Glomerular visceral epithelial cell (primary cell): Measurements from ENCODE around the gene COL23A1.

Source experiments
- DNase-seq: peaks from one replicate; pipeline ENCODE4 v3.0.0-alpha.2; 2016; ENCODE audit errors: extremely low spot score

Gene COL23A1

DNA sequence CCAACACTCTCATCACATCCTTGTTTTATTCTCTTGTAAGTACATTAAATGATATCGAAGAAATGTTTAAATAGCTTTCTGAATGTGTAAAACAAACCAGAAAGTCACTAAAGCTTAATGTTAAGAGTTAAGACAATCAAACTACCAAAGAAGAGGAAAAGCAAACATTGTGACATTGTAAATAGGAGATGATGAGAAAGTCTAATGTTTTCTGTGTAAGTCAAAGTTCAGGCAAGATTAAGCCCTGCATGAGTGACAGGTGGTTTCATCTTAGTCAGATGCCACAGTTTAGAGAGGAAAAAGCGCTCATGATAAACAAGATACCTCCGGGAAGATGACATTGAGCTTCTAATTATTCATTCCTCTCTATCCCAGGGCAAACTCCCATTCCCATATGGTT is 306.7 kb downstream of the COL23A1 start:
- DNase-seq, result no peak

DNA sequence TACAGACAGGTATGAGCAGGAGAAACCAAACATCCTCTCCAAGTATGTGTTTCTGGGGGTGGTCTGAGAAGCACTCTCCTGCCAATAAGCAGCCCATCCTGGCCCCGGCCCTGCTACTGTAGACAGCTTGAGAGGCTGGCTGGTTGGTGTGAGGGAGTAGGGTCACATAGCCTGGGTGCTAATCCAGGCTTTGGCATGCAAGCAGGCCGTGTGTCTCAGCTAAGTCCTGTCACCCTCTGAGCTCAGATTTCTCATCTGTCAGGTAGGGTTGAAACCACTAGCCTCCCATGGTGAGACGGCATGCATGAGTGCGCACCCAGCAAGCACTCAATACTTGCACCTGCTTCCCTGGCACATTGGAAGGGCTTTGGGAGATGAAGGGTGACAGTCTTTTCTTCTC is 307.8 kb downstream of the COL23A1 start:
- no peak for DNase-seq

DNA sequence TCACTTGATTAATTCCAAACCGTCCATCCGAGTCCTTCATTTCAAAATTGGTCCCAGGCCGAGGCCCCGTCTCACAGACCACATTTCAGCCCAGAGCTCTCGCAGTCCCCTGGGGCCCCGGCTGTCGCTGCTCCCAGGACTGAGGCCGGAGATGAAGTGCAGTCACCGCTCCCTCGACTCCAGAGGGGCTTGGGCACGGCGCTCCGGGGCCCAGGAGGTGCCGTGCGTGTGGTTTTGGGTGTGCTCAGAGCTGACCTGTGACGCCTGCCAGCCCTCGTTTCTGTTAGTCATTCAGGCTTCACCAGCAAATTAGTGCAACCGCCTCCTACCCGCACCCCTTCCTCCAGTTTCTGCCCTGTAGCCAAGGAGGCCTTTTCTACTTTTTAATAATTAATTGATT is 308.9 kb downstream of the COL23A1 start:
- DNase-seq, result no peak

DNA sequence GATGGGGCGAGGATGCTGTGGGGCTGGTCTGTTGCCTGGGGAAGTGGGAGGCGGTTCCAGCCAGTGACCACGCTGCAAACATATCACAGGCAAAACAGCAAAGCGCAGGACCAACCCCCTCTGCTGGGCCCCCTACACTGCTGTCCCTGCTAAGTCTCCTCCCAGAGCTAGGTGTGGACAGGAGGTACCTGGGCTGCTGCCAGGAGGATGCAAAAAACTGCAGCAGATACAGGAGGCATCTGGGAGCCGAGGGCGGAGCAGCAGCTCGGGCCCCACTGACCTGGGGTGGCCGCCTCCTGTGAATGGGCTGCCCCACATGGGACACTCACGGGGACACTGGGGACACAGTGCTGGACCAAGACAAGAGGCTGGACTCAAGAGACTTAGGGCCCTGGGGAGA is 309.6 kb downstream of the COL23A1 start:
- DNase-seq, result no peak

DNA sequence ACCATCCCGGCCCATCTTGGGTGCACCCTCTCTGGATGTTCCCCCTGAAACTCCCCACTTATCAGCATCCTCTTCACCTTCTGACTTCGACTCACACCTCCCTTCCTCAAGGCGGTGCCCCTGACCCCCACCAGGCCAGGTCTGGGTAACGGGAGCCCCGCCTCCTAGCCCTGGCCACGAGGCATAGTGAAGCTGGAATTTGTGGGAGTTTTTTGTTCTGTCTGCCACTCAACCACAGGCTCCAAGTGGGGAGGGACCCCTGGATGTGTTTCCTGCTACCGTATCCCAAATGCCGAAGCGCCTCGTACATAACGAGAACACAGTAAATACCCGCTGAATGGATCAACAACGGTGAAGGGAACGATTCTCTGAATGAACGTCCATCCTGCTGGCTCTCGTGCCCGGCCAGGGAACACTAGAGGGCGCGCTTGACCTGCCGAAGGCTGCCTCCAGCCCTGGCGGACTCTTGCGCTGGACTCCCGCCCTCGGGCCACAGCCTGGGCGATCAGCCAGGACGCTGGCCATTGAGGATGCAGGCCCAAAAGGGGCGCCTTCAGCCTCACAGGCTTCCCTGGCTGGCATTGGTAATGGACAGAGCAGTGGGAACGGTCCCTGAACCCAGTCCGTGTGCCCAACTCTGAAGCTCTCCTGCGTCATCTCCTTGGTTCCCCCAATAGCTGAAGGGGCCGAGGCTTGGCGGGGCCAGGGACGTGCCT is 310.3 kb downstream of the COL23A1 start:
- peak; percentile 29 for DNase-seq

DNA sequence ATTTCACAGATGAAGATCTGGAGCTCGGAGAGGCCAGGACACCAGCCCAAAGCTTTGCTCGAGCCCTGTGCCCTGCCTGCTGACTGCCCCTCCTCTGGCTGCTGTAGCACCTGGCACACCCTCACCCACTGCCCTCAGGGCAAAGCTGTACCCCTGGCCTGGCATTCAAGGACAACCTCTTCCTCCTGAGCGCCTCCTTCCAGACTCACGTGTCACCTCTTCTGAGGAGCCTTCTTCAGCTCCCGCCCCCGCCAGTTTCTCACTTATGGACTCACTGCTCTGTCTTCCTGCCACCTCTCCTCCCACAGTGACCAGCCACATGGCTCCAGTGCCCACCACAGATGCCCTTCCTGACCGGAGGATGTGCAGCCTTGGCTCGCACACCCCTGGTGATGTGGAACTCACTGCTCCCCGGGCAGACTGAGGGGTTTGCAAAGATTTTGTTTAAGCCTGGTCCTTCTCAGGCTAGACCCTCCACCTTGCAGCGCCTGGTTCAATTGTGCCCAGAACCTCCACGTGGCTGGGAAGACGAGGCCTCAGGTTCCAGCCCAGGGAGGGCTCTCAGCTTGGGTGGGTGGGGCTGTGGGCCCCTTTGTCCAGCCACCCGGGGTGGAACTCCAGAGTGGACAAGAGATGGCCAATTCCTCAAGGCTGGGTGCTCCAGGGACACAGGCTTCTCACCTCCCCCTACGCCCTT is 311.0 kb downstream of the COL23A1 start:
- no peak for DNase-seq

DNA sequence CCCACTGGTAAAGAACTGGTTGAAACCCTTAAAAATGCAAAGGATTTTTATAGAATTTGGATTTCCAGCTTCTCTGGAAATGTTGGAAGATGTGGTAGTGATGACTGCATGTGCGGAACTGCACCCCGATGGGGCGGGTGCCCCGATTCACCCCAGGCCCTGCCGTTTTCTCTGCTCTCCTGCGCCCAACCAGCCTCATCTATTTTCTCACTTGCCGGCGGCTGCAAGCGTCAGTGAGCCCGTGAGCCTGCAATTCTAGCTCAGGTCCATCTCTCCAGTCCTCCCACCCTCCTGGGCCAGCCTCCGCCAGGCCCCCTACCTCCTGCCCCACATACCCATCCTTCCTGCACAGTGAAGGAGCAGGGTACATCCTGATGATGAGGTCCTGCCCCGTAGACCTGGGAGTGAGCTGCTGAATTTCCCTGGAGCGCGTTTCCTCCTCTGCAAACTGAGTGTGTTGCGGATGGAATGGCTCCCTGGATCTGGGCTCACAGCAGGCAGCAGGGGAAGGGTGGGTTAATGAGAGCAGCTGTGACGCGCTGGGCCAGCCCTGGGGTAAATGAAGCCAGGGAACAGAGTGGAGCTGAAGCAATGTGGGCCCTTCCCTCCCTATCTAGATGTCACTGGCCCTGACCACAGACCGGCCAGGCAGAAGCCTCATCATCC is 311.7 kb downstream of the COL23A1 start:
- DNase-seq, result no peak

DNA sequence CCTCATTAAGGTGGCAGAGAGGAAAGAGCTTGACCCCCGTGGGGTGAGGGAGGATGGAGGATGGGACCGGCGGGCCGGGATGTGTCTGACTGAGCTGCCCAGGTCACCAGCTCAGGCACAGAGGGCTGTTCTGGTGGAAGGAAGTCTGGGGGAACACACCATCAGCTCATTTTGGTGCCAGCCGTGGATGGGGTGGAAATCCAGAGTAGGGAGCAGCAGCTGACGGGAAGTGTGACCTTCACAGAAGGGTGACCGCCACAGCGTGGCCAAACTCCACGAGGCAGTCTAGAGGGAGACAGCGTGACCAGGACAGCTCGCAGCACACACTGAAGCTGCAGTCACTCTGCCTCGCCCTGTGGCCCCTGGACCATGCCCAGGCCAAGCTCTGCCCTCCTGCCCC is 312.3 kb downstream of the COL23A1 start:
- no peak for DNase-seq

DNA sequence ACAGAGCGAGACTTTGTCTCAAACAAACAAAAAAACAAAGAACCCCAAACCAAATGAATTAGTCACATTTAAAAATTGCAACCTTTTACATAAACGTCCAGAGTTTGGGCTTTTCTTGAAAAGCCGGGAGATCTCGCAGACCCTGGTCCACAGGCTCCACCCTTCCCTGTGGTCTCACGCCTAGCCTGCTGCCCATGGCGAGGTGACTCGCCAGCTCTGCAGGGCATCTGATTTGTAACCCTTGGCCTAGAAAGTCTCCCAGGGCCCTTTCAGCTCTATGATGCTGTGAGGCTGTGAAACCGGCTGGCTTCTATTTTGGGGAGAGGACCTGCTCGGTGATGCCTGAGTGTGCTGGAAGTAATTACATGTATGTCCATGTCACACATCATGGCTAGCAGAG is 312.8 kb downstream of the COL23A1 start:
- DNase-seq, result no peak

DNA sequence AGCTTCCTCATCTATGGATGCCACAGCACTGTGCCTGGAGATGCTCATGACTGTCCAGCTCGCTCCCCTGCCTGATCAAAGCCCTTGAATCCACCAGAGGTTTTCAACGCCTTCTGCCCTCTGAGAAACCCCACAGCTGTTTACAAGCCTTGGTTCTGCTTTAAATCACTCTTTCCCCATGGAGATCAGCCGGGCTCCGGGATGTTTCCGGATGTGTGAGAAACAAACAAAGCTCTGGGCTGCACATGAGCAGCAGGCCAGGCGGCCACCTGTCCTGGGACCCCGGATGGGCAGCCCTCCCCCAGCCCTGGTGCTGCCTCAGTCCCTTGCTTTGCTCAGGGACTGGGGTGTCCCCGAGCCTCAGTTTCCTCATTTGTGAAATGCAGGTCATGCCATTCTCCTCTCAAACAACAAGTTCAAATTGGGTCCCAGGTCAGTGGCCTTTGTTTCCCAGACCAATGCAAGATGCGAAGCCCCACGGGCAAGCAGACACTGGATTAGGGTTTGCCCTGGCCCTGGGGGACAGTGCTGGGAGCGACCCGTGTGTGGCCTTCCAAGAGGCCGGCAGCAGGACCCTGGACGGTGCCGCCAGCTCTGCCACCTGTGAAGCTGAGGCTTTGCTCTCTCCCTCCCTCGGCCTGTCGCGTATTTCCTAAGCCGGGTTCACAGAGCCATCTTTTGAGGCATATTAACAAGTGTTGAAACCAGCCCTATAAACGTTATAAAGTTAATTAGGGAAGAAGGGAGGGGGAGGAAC is 315.2 kb downstream of the COL23A1 start:
- DNase-seq, result no peak

DNA sequence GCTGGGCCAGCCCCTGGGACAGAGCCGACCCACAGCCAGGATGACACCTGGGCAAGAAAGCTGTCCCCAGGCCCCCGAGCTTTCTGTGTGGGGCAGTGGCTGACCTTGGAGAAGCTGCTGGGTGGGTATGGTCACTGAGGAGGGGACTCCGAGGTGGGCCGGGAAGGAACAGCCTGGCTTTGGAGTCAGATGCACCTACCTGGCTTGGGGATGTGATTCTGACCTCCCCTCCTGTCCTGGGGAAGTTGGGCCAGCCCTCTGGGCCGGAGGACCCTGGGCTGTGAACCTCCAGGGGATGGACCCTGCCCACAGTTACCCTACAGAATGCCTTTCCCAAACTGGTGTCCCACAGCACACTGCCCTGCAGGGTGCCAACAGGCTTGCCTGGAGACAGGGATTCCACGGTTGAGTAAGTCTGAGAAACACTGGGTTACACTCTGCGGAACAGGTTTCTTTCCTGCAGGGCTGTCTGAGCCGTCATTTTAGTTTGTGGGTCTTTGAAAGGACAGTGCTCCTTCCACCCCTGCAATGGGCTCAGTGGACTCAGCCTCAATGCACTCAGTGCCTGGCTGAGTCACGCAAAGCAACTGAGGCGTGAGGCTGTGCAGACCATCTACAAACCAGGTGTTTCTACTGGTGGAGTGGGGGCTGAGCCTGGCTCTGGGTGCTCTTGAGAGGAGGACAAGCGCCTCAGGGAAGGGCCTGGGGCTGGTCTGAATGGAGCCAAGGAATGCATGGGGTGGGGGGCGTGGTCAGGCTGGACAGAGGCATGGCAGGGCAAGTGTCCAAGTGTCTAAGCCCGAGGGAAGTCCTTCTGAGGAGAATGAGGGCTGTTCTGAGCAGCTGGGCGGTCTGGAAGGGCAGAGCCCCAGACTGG is 316.3 kb downstream of the COL23A1 start:
- no peak for DNase-seq

DNA sequence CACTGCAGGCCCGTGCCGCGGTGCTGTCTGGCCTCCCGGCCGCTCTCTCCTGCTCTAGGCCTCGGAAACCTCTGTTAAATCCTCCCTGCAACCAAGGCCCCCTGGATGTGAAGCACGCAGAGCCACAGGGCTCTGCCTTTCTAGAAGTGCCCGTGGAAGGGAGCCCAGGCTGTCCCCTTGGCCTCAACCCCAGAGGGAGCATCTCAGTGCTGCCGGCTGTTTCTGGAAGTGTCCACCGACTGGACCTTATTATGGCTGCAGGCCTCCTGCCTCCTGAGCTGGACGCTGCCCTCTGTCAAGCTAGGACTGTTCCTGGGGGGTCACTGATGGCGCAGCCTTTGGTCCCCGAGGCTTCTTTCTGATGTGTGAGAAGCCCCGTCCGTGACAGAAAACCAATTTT is 317.2 kb downstream of the COL23A1 start:
- DNase-seq, result no peak

DNA sequence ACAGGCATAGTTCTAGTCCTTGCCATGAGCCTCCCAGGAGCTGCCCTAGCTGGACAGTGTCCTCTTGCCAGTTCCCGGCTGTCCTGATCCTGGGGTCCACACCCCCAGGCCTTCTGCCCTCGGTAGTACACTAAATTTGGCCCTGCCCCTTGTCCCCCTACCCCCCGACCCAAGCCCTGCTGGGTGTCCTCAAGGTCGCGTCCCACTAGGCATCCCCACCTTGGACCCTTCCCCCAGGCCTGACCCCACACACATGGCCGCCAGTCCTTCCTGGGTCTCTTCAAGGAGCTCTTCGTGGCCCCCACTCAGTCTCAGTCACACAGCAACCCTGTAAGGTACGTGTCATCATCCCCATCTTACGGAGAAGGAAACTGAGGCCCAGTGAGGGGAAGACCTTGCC is 317.6 kb downstream of the COL23A1 start:
- DNase-seq, result no peak

DNA sequence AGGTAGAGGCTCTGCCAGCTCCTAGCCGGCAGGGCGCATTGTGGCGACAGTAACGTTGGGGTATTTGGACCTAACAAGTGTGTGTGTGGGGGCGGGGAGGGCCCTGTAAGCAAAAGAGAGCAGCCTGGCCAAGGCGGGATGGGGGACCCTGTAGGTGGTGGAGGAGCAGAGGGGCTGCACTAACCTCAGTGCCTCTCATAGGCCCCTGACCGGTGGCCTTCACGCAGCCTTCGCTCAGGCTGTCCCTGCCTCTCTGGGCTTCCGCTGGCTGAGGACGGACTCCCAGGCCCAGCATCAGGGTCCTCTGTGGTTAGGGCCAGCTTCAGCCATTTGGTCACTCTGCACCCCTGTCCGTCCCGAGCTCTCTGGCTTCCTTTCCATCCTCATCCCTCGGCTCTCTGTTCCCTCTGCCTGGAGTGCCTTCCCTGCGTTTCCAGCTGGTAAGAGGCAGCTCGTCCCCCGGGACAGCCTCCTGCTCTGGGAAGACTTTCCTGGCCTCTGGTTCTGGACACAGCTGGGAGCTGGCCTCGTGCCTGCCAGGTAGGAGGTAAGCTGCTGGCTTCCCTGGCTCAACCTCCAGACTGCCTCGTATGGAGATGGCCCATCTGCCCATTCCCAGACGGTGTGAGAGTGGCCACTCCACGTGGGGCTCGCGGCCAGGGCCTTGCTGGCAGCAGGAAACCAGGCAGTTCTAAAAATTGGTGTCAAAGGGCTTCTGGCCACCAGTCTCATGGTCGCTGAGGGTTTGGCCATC is 318.3 kb downstream of the COL23A1 start:
- DNase-seq, result no peak

DNA sequence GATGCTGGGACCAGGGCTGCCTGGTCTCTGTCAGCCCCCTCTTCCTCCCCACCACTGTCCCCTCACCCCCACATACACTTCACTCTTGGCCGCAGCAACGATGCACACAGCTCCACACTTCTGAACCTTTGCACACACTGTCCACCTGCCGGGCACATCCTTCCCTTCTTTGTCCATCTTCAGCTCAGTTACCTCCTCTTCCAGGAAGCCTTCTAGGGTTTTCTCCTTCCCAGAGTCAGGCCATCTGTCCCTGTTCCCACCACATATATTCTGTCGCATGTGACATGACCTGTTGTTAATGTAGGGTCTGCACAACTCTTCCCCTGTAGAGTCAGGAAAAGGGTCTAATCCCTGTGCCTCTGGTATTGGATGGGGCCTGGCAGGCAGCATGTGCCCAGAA is 319.0 kb downstream of the COL23A1 start:
- DNase-seq, result no peak

DNA sequence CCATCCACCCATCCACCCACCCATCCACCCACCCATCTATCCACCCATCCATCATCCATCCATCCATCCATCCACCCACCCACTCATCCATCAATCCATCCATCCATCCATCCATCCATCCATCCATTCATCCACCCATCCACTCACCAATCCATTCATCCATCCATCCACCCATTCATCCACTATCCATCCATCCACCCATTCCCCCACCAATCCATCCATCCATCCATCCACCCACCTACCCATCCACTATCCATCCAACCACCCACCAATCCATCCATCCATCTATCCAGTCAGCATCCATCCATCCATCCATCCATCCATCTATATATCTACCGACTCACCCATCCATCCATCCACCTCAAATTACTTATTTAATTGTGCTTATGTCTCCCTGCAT is 320.7 kb downstream of the COL23A1 start:
- no peak for DNase-seq

DNA sequence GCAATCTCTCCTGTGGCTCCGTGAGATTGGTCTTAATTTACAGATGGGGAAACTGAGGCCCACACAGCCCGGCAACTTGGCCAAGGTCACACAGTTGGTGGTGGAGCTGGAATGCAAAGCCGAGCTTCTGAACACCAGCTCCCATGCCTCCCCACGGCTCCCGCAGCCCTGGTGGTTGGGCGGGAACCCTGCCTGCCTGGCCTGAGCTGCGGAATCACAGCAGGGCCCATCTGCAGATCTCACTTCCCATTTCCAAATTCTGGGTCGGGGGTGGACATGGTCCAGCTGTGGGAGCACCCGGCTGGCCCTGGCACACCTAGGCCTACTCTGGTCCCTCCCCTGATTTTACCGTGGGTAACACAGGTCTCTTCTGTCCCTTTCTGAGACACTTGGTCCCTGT is 322.3 kb downstream of the COL23A1 start:
- no peak for DNase-seq

DNA sequence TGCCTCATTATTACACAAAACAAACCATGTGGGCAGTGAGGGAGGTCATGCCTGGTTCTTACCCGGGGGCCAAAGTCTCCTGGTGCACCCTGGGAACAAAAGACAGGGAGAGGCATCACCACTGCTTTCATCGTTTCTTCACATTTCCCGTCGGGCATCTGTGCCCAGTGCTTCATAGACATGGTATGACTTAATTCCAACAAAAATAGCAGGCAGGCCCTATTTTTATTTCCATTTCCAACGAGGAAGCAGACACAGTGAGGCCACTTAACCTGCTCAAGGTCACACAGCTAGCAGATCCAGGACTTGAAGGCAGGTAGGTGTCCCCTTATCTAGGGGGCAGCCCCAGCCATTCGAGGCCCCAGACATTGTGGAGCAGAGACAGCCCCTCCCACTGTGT is 322.9 kb downstream of the COL23A1 start:
- DNase-seq, result no peak

DNA sequence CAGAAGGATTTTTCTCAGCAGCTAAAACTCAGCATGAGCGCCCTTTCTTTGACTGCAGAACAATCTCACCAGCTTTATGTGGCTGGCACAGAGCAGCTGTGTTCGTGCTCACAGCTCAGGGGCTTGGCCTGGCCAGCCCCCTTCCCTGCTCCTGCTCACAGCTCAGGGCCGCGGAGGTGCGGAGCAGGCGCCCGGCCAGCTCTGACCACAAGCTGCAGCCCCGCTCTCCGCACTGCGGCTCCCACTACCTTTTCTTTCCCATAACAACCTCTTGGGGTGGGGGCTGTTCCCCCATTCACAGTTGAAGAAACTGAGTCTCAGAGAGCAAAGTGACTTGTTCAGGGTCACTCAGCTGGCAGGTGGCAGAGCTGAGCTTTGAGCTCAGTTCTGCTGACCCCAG is 323.6 kb downstream of the COL23A1 start:
- DNase-seq, result no peak

DNA sequence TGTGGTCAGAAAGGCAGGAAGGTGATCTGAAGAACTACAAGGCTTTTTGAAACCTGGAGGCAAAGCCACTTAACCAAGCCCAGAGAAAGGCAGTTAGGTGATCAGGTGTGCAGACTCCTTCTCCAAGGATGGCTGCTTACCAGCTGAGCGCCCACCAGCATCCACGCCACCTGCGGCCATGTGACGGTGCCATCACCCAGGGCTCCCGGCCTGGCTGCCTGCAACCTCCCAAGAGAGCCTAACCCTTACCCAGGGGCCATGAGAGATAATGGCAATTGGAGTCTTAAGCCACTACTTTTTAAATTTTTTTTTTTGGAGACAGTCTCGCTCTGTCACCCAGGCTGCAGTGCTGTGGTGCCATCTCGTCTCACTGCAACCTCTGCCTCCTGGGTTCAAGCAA is 324.4 kb downstream of the COL23A1 start:
- no peak for DNase-seq

DNA sequence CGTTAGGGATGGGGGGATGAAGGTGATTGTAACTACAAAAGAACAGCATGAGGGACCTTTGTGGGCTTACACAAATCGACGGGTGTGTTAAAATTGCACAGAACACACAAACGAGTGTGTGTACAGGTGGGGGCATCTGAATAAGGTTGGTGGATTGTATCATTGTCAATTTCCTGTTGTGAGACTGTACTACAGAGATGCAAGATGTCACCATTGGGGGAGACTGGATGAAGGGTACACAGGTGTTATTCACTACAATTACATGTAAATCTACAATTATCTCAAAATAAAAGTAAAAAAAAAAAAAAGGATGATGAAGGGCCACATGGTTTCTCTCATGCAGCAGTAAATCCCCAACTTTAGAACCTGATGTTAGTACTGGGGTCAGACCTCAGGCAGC is 326.1 kb downstream of the COL23A1 start:
- DNase-seq, result no peak
